SK-N-DZ (cell line): Measurements from ENCODE around the gene ABHD10.
"Not testable (repeated sequence)": the region's sequence is repeated elsewhere in the genome, so short reads cannot be mapped to it uniquely, and the experiment has no call there.

Experiments
- DNase-seq: peaks from one replicate; pipeline ENCODE4 v3.0.0-alpha.2; 2015; ENCODE audit warnings: low spot score

The ABHD10 gene

DNA sequence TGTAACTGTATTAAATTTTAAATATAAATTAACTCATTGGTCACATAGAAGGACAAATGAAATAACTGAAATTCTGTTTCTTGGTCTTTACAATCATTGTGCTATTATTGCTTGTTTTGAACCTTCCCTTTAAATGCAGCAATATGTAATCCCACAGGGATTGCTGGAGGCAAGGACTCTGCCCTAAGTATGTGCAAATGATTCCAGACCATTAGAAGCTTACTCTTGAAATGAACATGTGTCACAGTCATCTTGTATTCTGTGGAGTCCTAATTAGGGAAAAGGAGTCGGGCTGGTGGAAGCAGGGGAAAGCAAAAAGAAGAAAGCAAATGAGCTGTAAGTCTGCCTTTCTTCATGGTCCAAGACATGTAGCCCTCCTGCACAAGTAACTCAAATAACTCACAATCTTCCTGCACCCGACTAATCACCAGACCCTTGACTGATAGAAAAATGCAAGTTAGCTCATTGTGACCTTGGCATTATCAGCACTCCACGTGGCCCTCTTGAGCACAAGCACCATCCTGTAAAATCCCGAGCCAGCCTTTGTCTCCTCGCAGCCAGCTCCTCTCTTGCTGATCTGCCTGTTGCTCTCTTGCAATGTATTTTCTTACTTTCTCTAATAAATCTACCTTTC is 53.4 kb downstream of the ABHD10 start:
- DNase-seq, result no peak

DNA sequence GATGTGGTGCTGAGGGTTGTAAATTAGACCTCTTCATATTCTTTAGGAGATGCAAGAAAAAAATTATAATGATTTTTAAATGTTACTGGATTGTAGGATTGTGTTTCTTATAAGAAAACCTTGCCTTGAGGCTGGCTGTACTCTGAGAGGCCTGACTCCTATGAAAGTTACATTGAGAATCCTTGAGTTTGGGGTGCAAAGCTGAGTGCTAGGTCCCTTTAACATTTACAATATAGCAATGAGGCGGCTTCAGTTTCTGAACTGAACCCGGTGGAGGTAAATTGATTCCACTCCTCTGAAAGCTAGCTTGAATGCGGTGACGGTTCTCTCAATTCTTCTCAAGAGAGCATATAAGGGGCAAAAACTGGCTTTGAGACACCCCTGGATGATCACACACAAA is 55.6 kb downstream of the ABHD10 start, which contains the start of gene TMPRSS7:
Gene TMPRSS7, plus strand, starts transcription at position 301 of the 400 bp plus-strand sequence. CDS start 110 bp downstream, outside the sequence.
- DNase-seq, result no peak

DNA sequence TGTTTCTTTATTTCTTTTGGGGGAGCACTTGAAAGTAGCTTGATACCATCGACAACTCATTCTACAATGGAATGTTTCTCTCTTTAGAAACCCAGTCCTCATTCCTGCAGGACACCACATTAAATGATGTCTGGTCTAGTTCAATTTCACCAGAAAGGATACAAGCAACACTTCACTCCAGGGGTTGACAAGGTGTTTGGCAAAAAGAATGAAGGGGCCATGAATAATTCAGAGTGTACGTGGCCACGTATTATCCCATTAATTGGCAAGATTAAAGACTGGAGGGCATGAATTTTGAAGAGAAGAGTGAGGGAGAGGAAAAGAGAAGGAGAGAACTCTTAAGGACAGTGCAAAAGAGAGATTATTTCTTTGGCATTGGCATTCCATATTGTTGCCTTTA is 56.4 kb downstream of the ABHD10 start:
- no peak for DNase-seq

DNA sequence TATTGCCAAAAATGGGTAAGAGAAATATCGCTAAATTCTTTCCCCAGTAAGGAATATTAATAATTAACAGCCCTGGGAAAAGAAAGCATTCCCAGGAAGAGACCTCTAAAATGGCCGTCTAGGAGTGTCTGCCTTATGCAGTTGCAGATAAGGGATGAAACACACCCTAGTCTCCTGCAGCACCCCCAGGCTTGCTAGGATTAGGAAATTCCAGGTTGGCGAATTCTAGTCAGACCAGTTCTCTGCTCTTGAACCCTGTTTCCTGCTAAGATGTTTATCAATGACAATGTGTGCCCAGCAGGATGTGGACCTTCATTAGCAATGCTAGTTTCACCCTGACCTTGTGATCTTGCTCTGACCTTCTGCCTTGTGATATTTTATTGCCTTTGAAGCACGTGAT is 58.4 kb downstream of the ABHD10 start:
- DNase-seq, result not testable (repeated sequence)

DNA sequence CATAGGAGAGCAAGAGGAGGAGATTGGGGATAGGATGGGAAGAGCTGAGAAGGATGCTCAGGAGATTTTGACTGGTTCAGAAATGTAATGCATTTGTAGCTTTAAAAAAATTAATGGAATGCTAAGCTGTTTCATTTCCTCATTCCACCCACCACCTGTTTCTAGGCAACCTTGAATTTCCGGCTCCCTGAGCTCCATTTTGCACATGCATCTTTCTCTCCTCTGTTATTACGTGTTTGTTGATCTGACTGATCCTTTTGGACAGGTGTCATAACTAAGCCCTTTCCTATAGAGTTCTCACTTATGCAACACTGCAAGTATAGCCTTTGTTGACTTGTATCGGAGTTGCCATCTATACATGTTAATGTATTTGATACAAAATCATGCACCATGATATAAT is 60.0 kb downstream of the ABHD10 start:
- DNase-seq, result no peak

DNA sequence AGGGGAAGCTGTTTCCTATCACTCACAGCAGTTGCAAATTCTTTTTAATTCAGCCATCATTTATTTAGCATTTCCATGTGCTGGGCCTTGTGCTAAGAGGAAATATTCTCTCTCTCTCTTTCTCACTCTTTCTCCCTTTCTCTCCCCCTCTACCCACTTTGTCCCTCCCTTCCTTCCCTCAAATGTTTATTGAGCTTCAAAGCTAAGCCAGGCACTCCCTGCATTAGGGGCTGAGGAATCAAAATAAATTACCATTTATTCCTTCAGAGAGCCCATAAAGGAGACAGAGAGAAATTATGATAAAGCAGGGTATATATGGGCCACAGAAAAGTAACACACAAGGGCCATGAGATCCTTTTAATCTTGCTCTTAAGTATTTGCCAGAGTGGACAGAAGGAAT is 62.5 kb downstream of the ABHD10 start:
- DNase-seq, result no peak

DNA sequence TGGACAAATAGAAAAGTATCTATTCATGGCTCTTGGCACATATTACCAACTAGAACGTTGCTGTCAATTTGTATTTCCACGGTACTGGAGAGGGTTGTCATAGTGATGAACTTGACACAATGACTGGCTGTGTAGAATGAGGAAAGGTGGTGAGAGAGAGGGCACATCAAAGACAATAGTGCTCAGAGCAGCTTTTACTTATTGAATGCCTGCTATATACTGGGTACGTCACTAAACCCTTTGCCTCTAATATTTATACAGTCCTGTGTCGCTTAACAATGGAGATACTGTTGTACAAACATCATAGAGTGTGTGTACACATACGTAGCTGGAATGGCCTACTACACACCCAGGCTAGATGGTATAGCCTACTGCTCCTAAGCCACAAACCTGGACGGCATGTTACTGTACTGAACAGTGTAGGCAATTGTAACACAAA is 64.0 kb downstream of the ABHD10 start:
- no peak for DNase-seq
